ENCODE measurements around the gene CFAP73. TPM values are rescaled to one million over a fixed set of nuclear protein-coding genes. Genes with fewer than 3 reads are reported as not detected.

CFAP73 gene
- polyA plus RNA-seq, 3 donors, result 0.14 TPM; not detected in 2

DNA sequence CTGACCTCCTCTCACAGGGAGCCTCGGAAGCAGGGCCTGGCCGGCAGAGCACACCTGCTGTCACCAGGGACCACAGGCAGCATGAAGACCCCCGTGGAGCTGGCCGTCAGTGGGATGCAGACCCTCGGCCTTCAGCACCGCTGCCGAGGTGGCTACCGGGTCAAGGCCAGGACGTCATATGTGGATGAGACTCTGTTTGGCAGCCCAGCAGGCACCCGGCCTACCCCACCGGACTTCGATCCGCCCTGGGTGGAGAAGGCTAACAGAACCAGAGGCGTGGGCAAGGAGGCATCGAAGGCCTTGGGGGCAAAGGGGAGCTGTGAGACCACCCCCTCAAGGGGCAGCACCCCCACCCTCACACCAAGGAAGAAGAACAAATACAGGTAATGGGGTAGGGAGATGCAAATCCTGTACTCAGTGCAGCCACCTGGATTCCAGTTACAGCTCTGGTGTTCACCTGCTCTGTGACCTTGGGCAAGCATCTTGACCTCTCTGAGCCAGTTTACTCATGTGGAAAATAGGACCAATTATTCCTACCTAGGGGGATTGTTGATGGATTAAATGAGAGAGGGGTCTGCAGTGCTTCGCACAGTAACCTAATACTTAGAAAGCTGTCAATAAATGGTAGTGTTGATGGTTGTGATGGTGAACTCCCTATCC lies 37.3 kb downstream of the CFAP73 start:
- Mint-ChIP-seq H3K27me3 (ENCODE audit: low read depth in 3 of 3) (peaks cover 0 to 1% (median 0%) of the 10 kb centered on the region in 3 donors), H3K27ac (peak overlapping the region in 4 of 7 donors; percentile 47 to 89 (median 72)), H3K36me3 (peaks cover 26 to 51% of the 10 kb centered on the region in 2 donors), H3K4me3 (peak overlapping the region in 1 of 2 donors; percentile 96), H3K9me3 (peaks cover 0 to 2% (median 0%) of the 10 kb centered on the region in 7 donors), H3K4me1 (peaks cover 30% of the 10 kb centered on the region)
- DNase-seq, result no peak
- peaks cover 18 to 34% of the 10 kb centered on the region in 2 donors for H3K4me1 ChIP-seq (ENCODE audit: control insufficient read depth in 1 of 2, insufficient read depth in 2 of 2, low read length in 2 of 2)
- peak overlapping the region; percentile 94 for H3K4me2 ChIP-seq (replicated peaks; ENCODE audit: extremely low read depth, low read length, poor library complexity, severe bottlenecking)
- H3K27ac ChIP-seq (ENCODE audit: low read depth in 1 of 2, low read length in 2 of 2), result no peak overlapping the region
- peak overlapping the region in 1 of 3 experiments; percentile 94 for H3K4me3 ChIP-seq (replicated peaks in 1 of 3; ENCODE audit: low read depth in 2 of 3, low read length in 3 of 3)
- H3K36me3 ChIP-seq (replicated peaks in 1 of 2; ENCODE audit: control insufficient read depth in 1 of 2, insufficient read depth in 2 of 2, low read length in 2 of 2), result peaks cover 17 to 32% of the 10 kb centered on the region in 2 donors
- peaks cover 15% of the 10 kb centered on the region for H4K20me1 ChIP-seq (ENCODE audit: insufficient read depth, low read length)
- intact Hi-C loops (cut with micrococcal nuclease), result loop anchor here in 1 of 2 donors (10.0 kb wide), 1 partner anchor 282 kb away; the partner anchor contains the start of gene OAS1
- WGBS (ENCODE audit: insufficient coverage), result 92% methylated on average over 9 of the region's 16 CpGs
- TF ChIP-seq, protein P1, sequence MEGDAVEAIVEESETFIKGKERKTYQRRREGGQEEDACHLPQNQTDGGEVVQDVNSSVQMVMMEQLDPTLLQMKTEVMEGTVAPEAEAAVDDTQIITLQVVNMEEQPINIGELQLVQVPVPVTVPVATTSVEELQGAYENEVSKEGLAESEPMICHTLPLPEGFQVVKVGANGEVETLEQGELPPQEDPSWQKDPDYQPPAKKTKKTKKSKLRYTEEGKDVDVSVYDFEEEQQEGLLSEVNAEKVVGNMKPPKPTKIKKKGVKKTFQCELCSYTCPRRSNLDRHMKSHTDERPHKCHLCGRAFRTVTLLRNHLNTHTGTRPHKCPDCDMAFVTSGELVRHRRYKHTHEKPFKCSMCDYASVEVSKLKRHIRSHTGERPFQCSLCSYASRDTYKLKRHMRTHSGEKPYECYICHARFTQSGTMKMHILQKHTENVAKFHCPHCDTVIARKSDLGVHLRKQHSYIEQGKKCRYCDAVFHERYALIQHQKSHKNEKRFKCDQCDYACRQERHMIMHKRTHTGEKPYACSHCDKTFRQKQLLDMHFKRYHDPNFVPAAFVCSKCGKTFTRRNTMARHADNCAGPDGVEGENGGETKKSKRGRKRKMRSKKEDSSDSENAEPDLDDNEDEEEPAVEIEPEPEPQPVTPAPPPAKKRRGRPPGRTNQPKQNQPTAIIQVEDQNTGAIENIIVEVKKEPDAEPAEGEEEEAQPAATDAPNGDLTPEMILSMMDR (IDR thresholded peaks at IDR 0.05), result no peak
- H3K9ac ChIP-seq (ENCODE audit: insufficient read depth, low read length, poor library complexity, severe bottlenecking), result no peak overlapping the region
- H2AFZ ChIP-seq (ENCODE audit: insufficient read depth, low read depth, low read length, poor library complexity, severe bottlenecking), result no peak overlapping the region
- no peaks in the 10 kb centered on the region for H3K27me3 ChIP-seq (ENCODE audit: control insufficient read depth in 2 of 2, insufficient read depth in 2 of 2, low read length in 2 of 2)
- no peaks in the 10 kb centered on the region for H3K9me3 ChIP-seq (replicated peaks in 1 of 2; ENCODE audit: control insufficient read depth in 1 of 2, insufficient read depth in 1 of 2, low read length in 2 of 2)
- H3K79me2 ChIP-seq (ENCODE audit: insufficient read depth, low read length), result peaks cover 58% of the 10 kb centered on the region

- Mint-ChIP-seq H3K9me3 (peaks cover 0 to 2% (median 0%) of the 10 kb centered on the region in 7 donors), H3K27me3 (ENCODE audit: low read depth in 3 of 3) (peaks cover 0 to 1% (median 0%) of the 10 kb centered on the region in 3 donors), H3K4me3 (no peak overlapping the region), H3K4me1 (peaks cover 25% of the 10 kb centered on the region), H3K27ac (peak overlapping the region in 1 of 7 donors; percentile 0), H3K36me3 (peaks cover 27 to 53% of the 10 kb centered on the region in 2 donors)
- no peak overlapping the region for H3K9ac ChIP-seq (ENCODE audit: insufficient read depth, low read length, poor library complexity, severe bottlenecking)
- peaks cover 14 to 30% of the 10 kb centered on the region in 2 donors for H3K4me1 ChIP-seq (ENCODE audit: control insufficient read depth in 1 of 2, insufficient read depth in 2 of 2, low read length in 2 of 2)
- no peaks in the 10 kb centered on the region for H3K9me3 ChIP-seq (replicated peaks in 1 of 2; ENCODE audit: control insufficient read depth in 1 of 2, insufficient read depth in 1 of 2, low read length in 2 of 2)
- H3K36me3 ChIP-seq (replicated peaks in 1 of 2; ENCODE audit: control insufficient read depth in 1 of 2, insufficient read depth in 2 of 2, low read length in 2 of 2), result peaks cover 19 to 38% of the 10 kb centered on the region in 2 donors
- no peak overlapping the region for H3K27ac ChIP-seq (ENCODE audit: low read depth in 1 of 2, low read length in 2 of 2)
- no peak overlapping the region for H3K4me2 ChIP-seq (replicated peaks; ENCODE audit: extremely low read depth, low read length, poor library complexity, severe bottlenecking)
- intact Hi-C loops (cut with micrococcal nuclease), result loop anchor here in 1 of 2 donors (10.0 kb wide), 1 partner anchor 285 kb away; the partner anchor contains the start of gene OAS1
- H4K20me1 ChIP-seq (ENCODE audit: insufficient read depth, low read length), result peaks cover 3% of the 10 kb centered on the region
- TF ChIP-seq, protein P1 (IDR thresholded peaks at IDR 0.05), result no peak
- no peak overlapping the region for H3K4me3 ChIP-seq (replicated peaks in 1 of 3; ENCODE audit: low read depth in 2 of 3, low read length in 3 of 3)
- no peak for DNase-seq
- H3K79me2 ChIP-seq (ENCODE audit: insufficient read depth, low read length), result peaks cover 32% of the 10 kb centered on the region
- WGBS (ENCODE audit: insufficient coverage), result no CpG with 5 or more reads among the region's 2 CpGs
- H2AFZ ChIP-seq (ENCODE audit: insufficient read depth, low read depth, low read length, poor library complexity, severe bottlenecking), result no peak overlapping the region
- no peaks in the 10 kb centered on the region for H3K27me3 ChIP-seq (ENCODE audit: control insufficient read depth in 2 of 2, insufficient read depth in 2 of 2, low read length in 2 of 2)
Measured at GRCh38 chr12:113189361-113189760, 39.8 kb downstream of the CFAP73 start.

Measured in CD14-positive monocyte (primary cell).